PC-9 (cell line): ENCODE results near the gene CC2D1A. TPM values are rescaled to one million over a fixed set of nuclear protein-coding genes. Genes with fewer than 3 reads are reported as not detected.

Source experiments
- BruUV-seq: library from RNA; stranded (reverse); fragments of 400-500 nt; replicated peaks from 2 replicates; lab custom pipeline; 2021; lab: Mats Ljungman, UMichigan
- CTCF ChIA-PET: fragments of 300-600 bp; sonication (Branson Sonifier 250); formaldehyde crosslinking; loops from one replicate; lab custom pipeline; 2022; ENCODE audit warnings: antibody characterized with exemption; lab: Charles Lee
- POLR2A ChIA-PET: fragments of 300-600 bp; sonication (Branson Sonifier 250); formaldehyde crosslinking; loops from one replicate; lab custom pipeline; 2022; ENCODE audit warnings: antibody characterized with exemption; ENCODE audit not compliant: unreplicated experiment; lab: Charles Lee
- DNase-seq, 2 experiments: peaks; one replicate each; pipeline versions ENCODE4 v3.0.0 to v3.0.0-alpha.2; 2015 to 2022; ENCODE audit warnings: mixed read lengths in 1 of 2
- H2AFZ ChIP-seq: fragments of 200-600 bp; sonication (generic); 2 replicates; pipeline ENCODE4 v1.8.1; 2017; ENCODE audit warnings: antibody characterized with exemption
- H3F3A ChIP-seq: fragments of 200-600 bp; sonication (generic); 2 replicates; pipeline ENCODE4 v1.8.1; 2017; ENCODE audit warnings: antibody characterized with exemption, mild to moderate bottlenecking, low read depth; ENCODE audit not compliant: insufficient read depth
- H3K27ac ChIP-seq: fragments of 200-600 bp; sonication (generic); 2 replicates; pipeline ENCODE4 v1.6.1; 2016; ENCODE audit warnings: mixed run types
- H3K27me3 ChIP-seq: fragments of 200-600 bp; sonication (generic); 2 replicates; pipeline ENCODE4 v1.6.1; 2016; ENCODE audit warnings: low read depth, mixed run types; ENCODE audit not compliant: insufficient read depth
- H3K36me3 ChIP-seq: fragments of 200-600 bp; sonication (generic); 2 replicates; pipeline ENCODE4 v1.6.1; 2016; ENCODE audit warnings: low read depth, mixed run types
- H3K4me1 ChIP-seq: fragments of 200-600 bp; sonication (generic); replicated peaks from 2 replicates; pipeline ENCODE4 v1.6.1; 2016; ENCODE audit warnings: mixed run types; ENCODE audit not compliant: insufficient read depth
- H3K4me2 ChIP-seq: fragments of 200-600 bp; sonication (generic); 2 replicates; pipeline ENCODE4 v1.6.1; 2017; ENCODE audit warnings: mixed run types
- H3K4me3 ChIP-seq: fragments of 200-600 bp; sonication (generic); 2 replicates; pipeline ENCODE4 v1.6.1; 2016; ENCODE audit warnings: mixed run types
- H3K79me2 ChIP-seq: fragments of 200-600 bp; sonication (generic); 2 replicates; pipeline ENCODE4 v1.6.1; 2017; ENCODE audit warnings: low read depth, mixed run types
- H3K9me2 ChIP-seq: fragments of 200-600 bp; sonication (generic); 2 replicates; pipeline ENCODE4 v1.8.1; 2017; ENCODE audit warnings: mild to moderate bottlenecking; ENCODE audit not compliant: insufficient read depth
- H3K9me3 ChIP-seq: fragments of 200-600 bp; sonication (generic); 2 replicates; pipeline ENCODE4 v1.8.1; 2016; ENCODE audit warnings: low read depth; ENCODE audit not compliant: insufficient read depth
- H4K20me1 ChIP-seq: fragments of 200-600 bp; sonication (generic); 2 replicates; pipeline ENCODE4 v1.8.1; 2017; ENCODE audit not compliant: insufficient read depth
- EZH2 ChIP-seq: fragments of 200-600 bp; sonication (generic); IDR thresholded peaks from 2 replicates; pipeline ENCODE4 v1.8.0; 2017; ENCODE audit warnings: antibody characterized with exemption, low read depth
- intact Hi-C: fragments of 100-400 bp; cut with micrococcal nuclease; formaldehyde crosslinking; loops from one replicate; pipeline ENCODE4 v1.10.0; 2022; ENCODE audit not compliant: unreplicated experiment
- total RNA-seq: library from RNA; stranded (reverse); gene quantifications from 2 replicates; pipeline ENCODE4 v1.2.3, GENCODE V29; 2021
- TF ChIP-seq, protein P1 (sequence below): fragments of 200-600 bp; sonication (generic); conservative IDR thresholded peaks from 2 replicates; pipeline ENCODE4 v1.6.1; 2017; ENCODE audit warnings: mixed run types, antibody characterized with exemption, mild to moderate bottlenecking, moderate library complexity

Gene CC2D1A
- total RNA-seq, 1 experiment from 2014 or later: 55.1 TPM

DNA sequence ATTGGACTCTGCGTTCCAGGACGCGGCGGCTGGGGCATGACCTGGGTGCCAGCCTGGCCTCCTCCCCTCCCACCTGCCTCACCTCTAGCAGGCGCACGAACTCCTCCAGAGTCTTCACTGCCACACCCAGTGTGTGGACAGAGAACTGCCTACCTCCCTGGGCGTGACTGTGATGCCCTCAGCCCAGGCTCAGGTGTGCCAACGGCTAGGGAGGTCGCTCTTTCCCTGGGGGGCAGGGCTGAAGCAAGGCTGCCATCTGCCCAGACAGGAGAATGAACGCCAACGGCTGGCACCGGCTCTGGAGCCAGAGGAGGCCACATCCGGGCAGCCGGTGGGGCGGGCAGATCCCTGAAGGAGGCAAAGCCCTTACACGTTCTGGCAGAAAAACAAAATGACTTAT, 17.7 kb upstream of the CC2D1A start:
- Histone ChIP-seq H3K4me1 (peaks cover 37% of the 10 kb centered on the region), H3K4me2 (no peak overlapping the region), H2AFZ (no peak overlapping the region), H3F3A (peaks cover 25% of the 10 kb centered on the region), H4K20me1 (no peaks in the 10 kb centered on the region), H3K9me3 (no peaks in the 10 kb centered on the region), H3K27ac (no peak overlapping the region), H3K79me2 (no peaks in the 10 kb centered on the region), H3K9me2 (no peaks in the 10 kb centered on the region), H3K36me3 (no peaks in the 10 kb centered on the region), H3K27me3 (no peaks in the 10 kb centered on the region), H3K4me3 (no peak overlapping the region)
- TF ChIP-seq EZH2: no peak
- TF ChIP-seq, protein P1, sequence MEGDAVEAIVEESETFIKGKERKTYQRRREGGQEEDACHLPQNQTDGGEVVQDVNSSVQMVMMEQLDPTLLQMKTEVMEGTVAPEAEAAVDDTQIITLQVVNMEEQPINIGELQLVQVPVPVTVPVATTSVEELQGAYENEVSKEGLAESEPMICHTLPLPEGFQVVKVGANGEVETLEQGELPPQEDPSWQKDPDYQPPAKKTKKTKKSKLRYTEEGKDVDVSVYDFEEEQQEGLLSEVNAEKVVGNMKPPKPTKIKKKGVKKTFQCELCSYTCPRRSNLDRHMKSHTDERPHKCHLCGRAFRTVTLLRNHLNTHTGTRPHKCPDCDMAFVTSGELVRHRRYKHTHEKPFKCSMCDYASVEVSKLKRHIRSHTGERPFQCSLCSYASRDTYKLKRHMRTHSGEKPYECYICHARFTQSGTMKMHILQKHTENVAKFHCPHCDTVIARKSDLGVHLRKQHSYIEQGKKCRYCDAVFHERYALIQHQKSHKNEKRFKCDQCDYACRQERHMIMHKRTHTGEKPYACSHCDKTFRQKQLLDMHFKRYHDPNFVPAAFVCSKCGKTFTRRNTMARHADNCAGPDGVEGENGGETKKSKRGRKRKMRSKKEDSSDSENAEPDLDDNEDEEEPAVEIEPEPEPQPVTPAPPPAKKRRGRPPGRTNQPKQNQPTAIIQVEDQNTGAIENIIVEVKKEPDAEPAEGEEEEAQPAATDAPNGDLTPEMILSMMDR: no peak
- ChIA-PET POLR2A (interaction anchor here (0.7 kb wide), 1 partner anchor 109 kb away, joined by 3 read pairs; no protein-coding TSS in a partner anchor), CTCF (no interaction called here)
- intact Hi-C loops: no loop called here
- no TSS peak for BruUV-seq
- no peak for DNase-seq

DNA sequence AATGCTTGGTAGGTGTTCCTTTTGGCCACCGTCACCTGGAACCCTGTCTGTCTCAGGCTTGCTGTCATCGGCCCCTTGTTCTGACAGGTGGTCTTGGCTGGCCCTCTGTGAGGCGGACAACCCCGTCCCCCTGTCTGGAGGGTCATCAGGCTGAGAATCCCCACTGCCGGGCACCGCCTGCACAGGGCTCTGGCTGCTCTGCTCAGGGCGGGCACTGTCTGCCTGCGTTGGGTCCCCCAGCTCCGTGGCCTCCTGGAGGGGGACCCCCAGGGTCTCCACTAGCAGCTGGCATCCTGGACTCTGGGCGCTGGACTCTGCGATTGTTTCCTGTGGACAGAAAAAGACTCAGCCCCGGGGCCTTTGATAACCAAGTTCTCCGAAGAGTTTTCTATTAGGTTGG, 15.9 kb upstream of the CC2D1A start:
- H3K79me2 ChIP-seq: no peaks in the 10 kb centered on the region
- no TSS peak for BruUV-seq
- ChIA-PET POLR2A (no interaction called here), CTCF (interaction anchor here (0.5 to 0.6 kb wide), 2 partner anchors 14 to 169 kb away, joined by 3 to 6 read pairs; no protein-coding TSS in a partner anchor)
- no peak overlapping the region for H2AFZ ChIP-seq
- no peaks in the 10 kb centered on the region for H4K20me1 ChIP-seq
- no peak overlapping the region for H3K4me2 ChIP-seq
- H3K4me3 ChIP-seq: no peak overlapping the region
- H3K9me3 ChIP-seq: no peaks in the 10 kb centered on the region
- no peak for DNase-seq
- H3F3A ChIP-seq: peaks cover 40% of the 10 kb centered on the region
- TF ChIP-seq, protein P1: no peak
- no peak for TF ChIP-seq EZH2
- H3K4me1 ChIP-seq: peaks cover 45% of the 10 kb centered on the region
- H3K27me3 ChIP-seq: no peaks in the 10 kb centered on the region
- H3K9me2 ChIP-seq: no peaks in the 10 kb centered on the region
- H3K36me3 ChIP-seq: no peaks in the 10 kb centered on the region
- H3K27ac ChIP-seq: no peak overlapping the region
- intact Hi-C loops: no loop called here

DNA sequence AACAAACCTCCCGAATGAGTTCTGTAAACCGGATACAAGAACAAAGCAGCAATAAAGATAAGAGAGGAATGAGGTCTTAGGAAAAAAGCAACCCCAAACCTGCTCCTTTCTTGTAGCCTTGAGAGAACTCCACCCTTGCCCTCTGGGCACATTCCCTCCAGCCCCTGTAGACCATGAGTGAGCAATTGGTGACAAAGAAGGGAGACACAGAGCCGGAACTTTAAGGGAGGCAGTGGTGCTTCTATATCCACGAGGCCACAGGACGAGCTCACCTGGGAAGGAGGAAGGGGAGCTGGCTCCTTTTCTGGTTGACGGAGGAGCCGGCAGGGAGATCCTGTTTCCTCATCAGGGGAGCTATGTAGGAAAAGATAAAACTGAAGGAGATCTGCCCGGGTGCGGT, 13.1 kb upstream of the CC2D1A start:
- Histone ChIP-seq H3K9me2 (no peaks in the 10 kb centered on the region), H4K20me1 (no peaks in the 10 kb centered on the region), H3K4me1 (peaks cover 34% of the 10 kb centered on the region), H3K36me3 (no peaks in the 10 kb centered on the region), H2AFZ (0 out of 2 replicates have a peak overlapping the region, but pooled peaks have one; percentile 0), H3K9me3 (no peaks in the 10 kb centered on the region), H3K4me2 (peak overlapping the region; percentile 43), H3K79me2 (no peaks in the 10 kb centered on the region), H3K27me3 (no peaks in the 10 kb centered on the region), H3F3A (peaks cover 38% of the 10 kb centered on the region), H3K4me3 (no peak overlapping the region), H3K27ac (peak overlapping the region; percentile 75)
- TF ChIP-seq, protein P1: no peak
- no peak for TF ChIP-seq EZH2
- peak; percentile 77 to 99 for DNase-seq
- intact Hi-C loops: loop anchor here (2.0 kb wide), 1 partner anchor 60 kb away; the partner anchor contains the start of gene DCAF15
- POLR2A ChIA-PET: no interaction called here
- CTCF ChIA-PET: interaction anchor here (0.6 to 1.1 kb wide), 2 partner anchors 181 to 509 kb away, joined by 4 to 5 read pairs; no protein-coding TSS in a partner anchor
- BruUV-seq: no TSS peak
